ENCODE results near the gene GSTM3.
"Not testable (repeated sequence)": the region's sequence is repeated elsewhere in the genome, so short reads cannot be mapped to it uniquely, and the experiment has no call there.

The GSTM3 gene

DNA sequence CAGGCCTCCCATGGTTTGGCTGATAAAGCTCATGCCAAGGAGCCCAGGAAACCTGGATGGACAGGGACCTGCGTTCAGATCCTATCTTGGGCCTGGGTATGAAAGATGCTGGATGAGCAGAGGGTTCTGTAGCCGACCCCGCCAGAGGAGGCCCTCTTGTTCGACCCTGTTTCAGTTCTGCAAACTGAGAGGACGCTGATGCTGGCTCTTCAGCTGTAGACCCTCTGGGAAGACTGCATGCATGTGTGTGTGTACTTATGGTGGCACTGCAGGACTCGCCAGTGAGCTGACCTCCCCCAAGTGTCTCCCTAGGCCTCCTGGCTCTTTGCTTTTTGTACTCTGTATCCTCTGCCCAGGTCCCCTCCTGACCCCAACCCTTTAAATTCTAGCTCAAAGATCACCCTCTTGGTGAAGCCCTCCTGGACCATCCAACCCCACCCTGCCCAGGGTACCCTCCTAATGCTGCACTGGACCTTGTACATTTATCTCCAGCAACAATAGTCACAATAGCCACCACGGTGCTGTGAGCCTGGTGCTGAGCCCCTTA lies 21.3 kb upstream of the GSTM3 start:
- no peak for DNase-seq (ENCODE audit: low read depth)

DNA sequence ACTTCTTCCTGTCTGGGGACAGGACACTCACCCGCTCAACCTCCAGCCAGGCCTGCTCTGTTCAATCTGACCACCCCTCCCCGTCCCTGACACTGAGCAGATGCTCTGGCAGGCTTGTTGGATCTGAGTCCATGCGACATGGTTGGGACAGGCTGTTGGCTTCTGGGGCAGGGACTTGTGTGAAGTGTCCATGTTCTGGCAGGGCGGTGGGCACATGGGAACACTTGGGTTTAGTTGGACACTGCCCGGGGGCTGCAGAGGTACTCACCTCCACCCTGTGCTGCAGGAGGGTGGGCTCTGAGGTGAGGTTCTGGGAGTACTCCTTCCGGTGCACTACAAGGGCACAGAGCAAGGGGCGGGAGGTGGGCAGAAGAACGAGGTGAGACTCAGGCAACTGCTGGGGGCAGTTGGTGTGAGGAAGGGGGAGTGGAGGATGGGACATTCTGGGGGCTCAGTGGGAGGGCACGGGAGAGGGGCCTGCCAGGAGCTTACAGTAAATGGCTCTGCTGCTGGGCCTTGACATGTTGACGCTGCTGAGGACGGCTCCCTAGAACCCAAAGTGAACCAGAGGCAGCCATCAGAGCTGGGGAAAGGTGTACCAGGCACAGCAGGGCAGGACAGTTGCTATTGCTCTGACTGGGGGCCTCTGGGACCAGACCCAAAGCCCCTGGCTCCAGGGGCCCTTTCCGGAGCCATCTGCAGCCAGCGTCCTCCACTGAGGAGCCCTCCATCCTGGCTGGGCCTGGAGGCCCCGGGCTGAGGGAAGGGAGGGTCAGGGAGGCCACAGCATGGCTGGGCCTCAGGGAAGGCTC lies 20.6 kb upstream of the GSTM3 start:
- DNase-seq (ENCODE audit: low read depth), result no peak

DNA sequence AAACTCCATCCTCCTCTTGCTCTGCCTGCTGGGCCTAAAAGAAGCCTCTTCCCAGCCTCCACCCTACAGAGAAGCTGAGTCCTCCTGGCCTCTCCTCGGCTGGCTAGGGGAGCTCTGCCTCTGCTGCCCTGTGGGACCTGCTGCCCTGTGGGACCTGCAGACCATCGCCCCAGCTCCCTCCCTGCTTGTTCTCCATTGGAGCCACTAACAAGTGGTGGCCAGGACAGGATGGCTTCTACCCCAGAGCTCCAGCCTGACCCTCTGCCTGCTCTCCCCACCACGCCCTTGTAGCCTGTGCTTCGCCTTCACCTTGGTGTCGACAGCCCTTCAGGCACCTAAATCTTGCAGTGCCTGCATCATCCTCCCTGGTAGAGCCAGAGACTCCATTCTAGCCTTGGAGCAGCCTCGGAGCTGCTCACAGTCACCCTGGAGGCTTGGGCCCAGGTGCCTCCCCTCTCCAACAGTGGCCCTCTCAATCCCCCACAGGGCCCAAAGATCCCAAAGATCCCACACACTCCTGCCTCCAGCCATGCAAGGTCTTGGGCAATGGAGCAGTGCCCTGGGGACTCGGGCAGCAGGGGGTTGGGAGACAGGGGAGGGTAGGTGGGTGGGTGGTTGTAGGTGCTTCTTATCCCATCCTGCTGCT lies 19.9 kb upstream of the GSTM3 start:
- DNase-seq (ENCODE audit: low read depth), result no peak

DNA sequence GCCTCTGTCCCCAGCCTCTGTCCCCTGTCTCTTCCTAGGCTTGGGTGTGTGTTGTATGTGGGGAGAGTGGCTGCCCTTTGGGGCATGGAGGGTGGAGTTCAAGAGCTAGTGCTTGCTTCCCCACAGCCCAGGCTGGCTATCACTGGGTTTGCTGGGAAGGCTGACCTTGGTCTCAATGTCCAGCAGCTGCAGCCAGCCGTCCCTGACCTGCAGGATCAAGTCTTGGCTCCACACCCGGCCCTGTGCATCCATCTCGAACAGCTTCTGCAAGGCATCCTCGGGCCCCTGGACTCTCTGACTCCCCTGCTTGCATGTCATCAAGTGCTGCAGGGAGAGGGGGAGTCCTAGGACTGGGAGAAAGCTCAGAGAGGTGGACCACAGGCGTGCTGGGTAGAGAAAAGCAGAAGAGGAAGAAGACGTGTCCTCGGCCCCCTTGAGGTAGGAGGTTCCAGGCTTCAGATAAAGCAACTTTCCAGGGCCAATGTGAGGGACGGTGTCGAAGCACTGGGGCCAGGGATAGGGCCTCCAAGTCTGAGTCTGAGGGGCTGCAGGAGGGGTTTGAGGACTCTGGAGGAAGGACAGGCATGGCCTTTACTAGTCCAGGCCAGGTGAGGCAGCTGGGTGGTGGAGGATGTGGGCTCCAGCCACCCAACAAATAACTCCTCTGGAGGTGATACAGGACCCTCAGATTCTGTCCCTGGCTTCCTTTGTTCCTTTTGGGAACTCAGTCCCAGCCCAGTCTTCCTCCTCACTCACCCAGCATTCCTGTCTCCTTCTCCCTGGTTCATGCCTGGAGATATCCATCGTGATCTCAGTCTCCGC lies 18.9 kb upstream of the GSTM3 start:
- no peak for DNase-seq (ENCODE audit: low read depth)

DNA sequence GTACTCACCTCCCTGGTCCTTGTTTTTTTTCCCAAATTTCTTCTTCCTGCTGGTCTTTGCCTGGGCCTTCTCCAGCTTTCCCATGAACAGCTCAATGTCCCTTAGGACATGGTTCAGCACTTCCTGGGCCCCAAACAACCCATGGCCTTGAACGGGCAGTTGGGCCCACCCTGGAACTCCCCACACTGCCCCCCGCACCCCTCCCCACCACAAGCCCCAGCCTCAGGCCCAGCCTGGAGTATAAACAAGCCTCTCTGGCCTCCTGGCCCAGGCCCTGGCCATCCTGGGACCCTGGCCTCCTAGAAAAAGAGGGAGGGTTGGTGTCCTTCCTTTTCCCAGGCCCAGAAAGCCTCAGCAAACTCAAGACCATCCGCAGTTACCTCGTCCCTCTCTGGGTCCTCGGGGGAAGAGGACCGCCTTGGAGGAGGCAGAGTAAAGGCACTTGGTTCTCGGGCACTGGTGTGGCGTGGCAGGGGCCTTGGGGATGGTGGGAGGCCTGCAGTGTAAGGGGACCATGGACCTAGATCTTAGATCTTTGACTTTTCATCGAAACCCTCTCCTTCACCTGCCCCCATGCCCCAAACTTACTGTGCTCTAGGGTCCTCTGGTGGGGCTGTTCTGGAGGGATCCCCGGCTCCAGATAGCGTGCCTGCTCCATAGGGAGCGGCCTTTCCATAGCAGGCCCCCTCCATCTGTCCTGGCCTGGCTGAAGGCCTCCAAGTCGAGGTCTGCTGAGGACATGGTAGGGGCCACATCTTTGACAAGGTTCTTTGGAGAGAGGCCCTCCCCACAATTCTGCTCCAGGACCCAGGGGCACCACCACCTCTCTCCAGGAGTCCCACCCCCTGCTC lies 17.3 kb upstream of the GSTM3 start:
- DNase-seq (ENCODE audit: low read depth), result no peak

DNA sequence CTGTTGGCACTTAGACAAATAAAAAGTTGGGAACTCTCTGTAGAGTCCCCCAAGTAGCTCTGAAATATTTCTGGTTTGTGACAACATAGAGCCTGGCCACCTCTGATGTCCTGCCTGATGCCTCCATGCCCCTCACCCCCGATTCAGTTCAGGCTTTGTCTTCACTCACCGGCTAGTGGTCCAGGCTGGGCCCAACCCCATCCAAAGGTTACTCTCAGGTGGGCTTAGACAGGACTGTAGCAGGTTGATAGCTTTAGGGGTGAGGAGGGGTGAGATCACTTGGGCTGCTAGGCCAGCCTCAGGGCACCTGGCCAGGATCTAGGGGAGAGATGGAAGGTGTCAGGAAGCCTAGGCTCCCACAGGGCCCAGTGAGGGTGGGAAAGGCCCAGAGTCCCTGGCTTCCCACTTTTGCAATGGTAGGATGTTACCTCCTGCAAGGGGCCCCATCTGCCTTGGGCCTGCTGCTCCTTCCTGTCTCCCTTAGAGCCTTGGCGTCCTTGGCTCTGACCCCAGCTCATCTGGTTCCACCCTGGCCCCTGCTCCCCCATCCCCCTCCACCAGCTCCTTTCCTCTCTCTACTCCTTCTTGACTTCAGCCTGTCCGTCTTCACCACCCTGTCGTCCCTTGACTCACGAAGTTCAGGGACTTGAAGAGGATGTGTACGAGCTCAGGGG lies 16.1 kb upstream of the GSTM3 start:
- DNase-seq (ENCODE audit: low read depth), result no peak

DNA sequence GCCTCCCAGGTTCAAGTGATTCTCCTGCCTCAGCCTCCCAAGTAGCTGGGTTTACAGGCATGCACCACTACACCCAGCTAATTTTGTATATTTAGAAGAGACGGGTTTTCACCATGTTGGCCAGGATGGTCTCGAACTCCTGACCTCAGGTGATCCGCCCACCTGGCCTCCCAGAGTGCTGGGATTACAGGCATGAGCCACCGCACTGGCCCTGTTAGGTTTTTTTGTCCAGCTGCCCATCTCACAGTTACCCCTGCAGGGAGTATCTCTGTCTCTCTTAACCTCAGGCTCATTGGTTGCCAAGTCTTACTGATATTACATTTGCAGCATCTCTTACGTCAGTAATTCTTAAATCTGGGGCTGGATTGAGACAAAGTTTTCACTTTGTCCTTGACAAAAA lies 15.5 kb upstream of the GSTM3 start:
- DNase-seq (ENCODE audit: low read depth), result not testable (repeated sequence)

DNA sequence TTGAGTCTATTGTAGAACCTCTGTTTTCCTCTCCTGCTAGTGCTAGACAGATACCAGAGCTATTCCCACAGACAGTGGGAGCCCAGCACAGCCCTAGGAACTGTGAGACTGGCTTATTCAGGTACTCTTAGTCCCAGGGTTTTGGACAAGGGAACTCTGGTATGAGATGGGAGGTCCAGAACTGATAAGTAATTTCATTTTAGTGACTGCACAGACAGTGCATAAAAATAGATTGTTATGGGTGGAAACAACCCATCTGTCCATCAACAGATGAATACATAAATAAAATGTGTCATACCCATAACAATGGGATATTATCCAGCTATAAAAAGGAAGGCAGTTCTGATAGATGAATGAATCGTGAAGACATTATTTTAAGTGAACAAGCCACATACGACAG lies 13.9 kb upstream of the GSTM3 start:
- DNase-seq (ENCODE audit: low read depth), result no peak

DNA sequence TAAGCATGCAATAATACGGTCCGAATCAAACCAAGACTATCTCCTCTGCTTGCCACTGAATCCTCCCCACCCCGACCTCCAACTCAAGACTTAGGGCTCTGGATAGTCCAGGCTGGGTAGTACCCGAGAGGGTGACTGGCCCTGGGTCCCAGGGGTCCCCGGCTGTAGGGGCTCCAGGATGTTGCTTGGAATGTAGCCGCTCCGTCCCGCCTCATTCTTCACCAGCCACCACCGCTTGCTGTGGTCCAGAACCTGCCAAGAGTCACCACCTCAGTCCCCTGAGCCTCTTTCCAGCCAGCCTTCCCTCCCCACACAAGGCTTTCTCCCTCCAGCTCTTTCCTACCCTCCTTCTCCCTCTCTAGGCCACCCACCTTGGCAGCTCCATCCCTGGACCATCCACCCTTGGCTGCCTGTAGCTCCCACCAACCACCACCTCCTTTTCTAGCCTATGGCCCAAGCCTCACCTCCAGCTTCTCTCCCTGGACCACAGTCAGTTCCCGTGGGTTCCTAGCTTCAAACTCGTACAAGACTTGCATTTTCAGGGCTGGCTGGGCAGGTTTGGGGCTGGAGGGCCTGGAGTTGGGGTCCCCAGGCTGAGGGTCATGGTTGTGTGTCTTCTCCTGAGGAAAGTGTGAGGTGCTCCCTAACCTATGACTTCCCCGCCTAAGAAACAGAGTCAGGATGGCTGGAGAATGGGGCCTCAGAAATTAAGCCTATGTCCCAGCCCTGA lies 10.9 kb upstream of the GSTM3 start:
- no peak for DNase-seq (ENCODE audit: low read depth)

DNA sequence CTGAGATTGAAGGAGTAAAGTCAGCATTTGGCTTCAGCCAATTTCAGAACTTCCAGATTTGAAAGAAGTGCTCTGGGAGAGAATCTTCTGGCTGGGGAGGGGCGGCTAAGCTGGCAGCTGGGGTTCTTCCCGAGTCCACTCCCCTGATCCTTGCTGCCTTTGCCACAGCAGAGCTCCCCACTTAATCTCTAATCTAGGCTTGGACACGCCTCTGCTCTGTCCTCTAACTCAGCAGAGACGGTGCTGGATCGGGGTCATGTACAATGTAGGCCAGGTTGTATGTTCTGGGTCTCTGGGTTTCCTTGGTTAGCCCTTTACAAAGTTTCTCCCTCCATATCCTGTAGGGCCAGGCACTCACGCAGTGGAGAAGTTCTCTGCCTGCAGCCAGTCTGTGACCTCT lies 10.1 kb upstream of the GSTM3 start:
- no peak for DNase-seq (ENCODE audit: low read depth)

DNA sequence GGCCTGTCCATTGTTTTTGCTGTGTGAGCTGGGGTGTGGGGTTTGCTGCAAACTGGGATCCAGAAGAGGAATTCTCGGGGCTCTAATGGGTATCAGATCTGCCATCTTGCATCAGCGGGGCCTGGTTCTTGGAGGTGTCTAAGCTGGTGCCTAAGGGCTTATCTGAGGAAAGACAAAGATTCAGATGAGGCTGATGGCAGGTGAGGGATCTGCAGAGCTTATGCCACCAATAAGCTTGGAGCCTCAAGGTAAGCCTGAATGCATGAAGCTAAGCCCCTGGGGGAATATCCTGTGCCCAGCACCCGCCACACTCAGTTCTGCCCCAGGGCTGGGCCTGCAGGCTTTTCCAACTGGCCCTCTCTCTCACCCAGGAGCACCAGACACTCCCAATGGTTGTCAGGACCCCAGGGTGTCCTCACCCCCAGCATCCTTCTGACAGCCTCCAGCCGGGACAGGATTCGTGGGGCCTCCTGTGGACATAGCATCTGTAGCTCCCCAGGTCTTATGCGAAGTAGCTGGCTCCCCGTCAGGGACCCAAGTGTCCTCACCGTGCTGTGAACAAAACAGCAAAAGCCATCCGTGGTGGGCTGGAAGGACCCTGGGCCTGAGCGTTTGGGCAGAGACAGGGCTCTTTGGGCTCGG lies 9.5 kb upstream of the GSTM3 start:
- no peak for DNase-seq (ENCODE audit: low read depth)

DNA sequence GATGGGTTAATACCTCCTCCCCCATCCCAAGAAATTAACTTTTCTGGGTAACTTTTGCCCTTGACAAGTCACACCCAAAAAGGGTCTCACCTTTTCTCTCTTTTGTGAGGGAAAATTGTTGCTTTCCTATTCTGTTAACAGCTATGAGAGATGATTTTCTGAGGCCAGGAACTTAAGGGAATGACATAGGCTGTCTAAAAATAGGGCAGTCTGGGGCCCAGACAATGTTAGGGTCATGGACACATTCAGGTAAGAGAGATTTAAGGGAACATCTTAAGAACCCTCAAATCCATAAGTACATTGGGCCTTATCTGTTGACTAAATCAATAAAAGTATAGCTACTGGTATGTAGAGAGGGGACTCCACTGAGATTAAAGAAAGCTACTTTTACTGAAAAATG lies 8.4 kb upstream of the GSTM3 start:
- no peak for DNase-seq (ENCODE audit: low read depth)

DNA sequence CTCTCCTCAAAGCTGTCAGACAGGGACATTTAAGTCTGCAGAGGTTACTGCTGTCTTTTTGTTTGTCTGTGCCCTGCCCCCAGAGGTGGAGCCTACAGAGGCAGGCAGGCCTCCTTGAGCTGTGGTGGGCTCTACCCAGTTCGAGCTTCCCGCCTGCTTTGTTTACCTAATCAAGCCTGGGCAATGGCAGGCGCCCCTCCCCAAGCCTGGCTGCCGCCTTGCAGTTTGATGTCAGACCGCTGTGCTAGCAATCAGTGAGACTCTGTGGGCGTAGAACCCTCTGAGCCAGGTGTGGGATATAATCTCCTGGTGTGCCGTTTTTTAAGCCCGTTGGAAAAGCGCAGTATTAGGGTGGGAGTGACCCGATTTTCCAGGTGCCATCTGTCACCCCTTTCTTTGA lies 7.5 kb upstream of the GSTM3 start:
- DNase-seq (ENCODE audit: low read depth), result not testable (repeated sequence)

DNA sequence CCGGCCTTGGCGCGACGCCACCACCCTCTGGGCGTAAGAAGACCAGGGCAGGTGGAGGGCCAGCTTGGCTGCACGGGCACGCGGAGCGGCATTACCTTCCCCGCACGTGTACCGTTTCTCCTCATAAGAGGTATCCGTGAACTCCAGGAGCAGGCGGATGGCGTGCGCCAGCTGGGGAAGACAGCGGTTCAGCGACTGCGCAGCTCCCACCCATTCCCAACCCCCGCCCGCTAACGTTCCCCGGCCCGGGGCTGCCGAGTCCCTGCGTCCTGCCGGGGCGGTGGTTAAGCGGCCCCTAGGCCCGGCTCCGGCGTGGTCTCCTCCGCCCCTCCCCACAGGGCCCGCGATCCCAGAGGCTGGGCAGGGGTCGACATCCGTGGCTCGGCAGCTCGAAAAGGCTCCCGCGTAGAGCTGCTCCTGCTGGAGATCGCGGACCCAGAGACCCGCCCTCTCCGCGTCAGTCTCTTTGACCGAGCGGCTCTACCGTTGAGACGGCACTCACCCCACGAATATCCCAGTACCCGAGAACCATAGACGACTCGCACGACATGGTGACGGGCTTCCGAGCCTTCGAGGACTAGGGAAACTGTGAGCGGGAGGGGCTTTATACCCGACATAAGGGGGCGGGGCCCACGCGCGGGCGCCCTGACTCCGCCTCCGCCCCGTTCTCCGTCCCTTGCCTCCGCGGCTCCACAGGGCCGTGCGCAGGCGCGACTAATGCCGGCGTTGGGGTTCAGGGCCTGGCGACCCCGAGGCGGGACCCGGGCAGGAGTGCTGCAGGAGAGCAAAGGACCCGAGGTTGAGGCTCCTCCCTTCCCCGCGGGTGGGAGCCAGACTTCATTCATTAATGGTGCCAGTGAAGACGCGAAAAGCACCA lies 862 bp downstream of the GSTM3 start:
- peak; percentile 63 for DNase-seq (ENCODE audit: low read depth)

DNA sequence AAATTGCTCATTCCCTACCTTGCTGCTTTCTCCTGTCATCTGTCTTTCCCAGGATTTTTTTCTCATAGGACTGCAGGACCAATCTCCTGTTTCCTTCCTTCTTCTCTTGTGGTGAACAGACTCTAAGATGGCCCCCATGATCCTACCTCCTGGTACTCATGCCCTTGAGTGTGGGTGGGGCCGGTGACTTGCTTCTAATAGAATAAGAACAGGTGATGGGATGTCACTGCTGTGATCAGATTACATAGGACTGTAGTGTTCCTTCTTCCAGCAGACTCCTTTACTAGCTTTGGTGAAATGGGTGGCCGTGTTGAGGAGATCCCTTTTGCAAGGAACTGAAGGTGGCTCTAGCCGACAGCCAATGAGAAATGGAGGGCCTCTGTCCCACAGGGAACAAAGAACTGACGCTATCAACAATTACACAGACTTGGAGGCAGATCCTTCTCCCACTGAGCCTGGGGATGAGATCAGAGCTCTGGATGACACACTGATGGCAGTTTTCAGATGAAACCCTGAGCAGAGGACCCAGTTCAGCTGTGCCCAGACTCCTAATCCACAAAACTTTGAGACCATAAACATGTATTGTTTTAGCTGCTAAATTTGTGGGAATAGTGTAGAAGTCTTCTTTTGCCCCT lies 7.5 kb downstream of the GSTM3 start:
- no peak for DNase-seq (ENCODE audit: low read depth)

DNA sequence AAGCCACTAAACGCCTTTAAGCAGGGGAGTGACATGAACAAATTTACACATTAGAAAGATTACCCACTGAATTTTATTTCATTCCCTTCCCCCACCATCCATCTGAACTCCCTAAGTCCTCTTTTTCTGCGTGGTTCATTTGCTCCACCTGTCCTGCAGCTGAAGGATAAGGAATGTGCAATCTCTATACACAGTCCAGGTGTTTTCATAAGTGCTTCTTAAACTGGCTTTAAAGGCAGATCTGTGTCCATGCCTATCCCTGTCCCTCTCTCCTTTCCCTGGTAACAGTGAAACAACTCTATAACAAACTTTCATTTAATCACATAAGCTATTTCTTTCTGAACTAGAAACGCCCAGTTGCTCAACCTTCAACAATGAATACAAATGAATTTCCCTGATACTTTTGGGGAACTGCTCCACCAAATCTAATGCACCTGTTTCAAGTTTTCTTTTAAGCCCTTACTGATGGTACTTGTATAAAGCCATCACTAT lies 8.4 kb downstream of the GSTM3 start:
- no peak for DNase-seq (ENCODE audit: low read depth)

DNA sequence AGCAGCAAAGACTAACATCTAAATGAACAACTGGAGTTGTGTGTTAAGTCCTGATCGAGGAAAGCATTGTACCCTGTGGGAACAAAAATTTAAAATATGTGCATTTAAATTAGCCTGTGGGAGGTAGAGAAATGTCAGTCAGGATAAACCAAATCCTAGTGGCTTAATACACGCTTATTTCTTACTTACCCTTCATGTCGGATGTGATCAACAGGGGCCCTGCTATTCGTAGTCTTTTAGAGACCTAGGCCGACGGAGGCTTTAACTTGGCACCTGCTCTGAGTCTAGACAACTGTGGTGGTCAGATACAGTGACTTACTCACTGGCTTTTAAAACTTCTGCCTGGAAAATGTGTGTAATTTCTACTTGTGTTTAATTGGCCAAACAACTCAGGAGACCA lies 10.2 kb downstream of the GSTM3 start:
- DNase-seq (ENCODE audit: low read depth), result no peak

DNA sequence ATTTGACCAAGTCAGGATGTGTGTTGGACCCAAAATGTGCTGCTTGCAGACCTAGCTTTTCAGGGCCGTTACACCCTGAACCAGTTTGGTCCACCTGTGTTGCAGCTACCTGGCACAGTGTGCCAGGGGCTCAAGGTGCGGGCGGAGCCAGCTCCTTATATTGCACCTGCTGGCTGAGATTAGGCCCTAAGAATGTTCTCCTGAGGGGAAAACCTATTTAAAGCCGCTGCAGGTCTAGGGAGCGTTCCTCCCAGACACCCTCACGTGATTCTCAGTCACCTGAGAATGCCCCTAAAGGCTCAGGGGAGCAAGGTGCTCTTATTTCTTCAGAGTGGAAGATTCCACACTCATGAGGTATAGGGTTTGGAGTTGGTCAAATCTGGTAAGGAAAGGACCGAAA lies 12.0 kb downstream of the GSTM3 start:
- no peak for DNase-seq (ENCODE audit: low read depth)
